Esophagus squamous epithelium (tissue), 5 donors: ENCODE data around the gene FLNA. TPM values are rescaled to one million over a fixed set of nuclear protein-coding genes. Genes with fewer than 3 reads are reported as not detected.

Experiments used
- DNase-seq: peaks from one replicate; lab custom pipeline; 2025; lab: John Stamatoyannopoulos, UW
- H3K27ac ChIP-seq, 4 donors: fragments of 200-600 bp; sonication (generic); one replicate each; pipeline ENCODE4 v1.5.1; 2016 to 2019; ENCODE audit warnings: mild to moderate bottlenecking in 1 of 4
- H3K27me3 ChIP-seq, 4 donors: fragments of 200-600 bp; sonication (generic); 1 replicate in 3 of 4; 2 replicates in 1 of 4; pipeline versions ENCODE4 v1.5.1 to v1.6.0; 2017 to 2021; ENCODE audit warnings: antibody characterized with exemption in 1 of 4
- H3K36me3 ChIP-seq, 3 donors: fragments of 200-600 bp; sonication (generic); one replicate each; pipeline ENCODE4 v1.5.1; 2016 to 2019
- H3K4me1 ChIP-seq, 3 donors: fragments of 200-600 bp; sonication (generic); one replicate each; pipeline ENCODE4 v1.5.1; 2017 to 2019
- H3K4me3 ChIP-seq, 4 donors: fragments of 200-600 bp; sonication (generic); 1 replicate in 3 of 4; 2 replicates in 1 of 4; pipeline ENCODE4 v1.5.1; 2016 to 2019; ENCODE audit warnings: mild to moderate bottlenecking in 2 of 4, moderate library complexity in 1 of 4
- H3K9me3 ChIP-seq, 3 donors: fragments of 200-600 bp; sonication (generic); one replicate each; pipeline ENCODE4 v1.5.1; 2016 to 2019
- POLR2A ChIP-seq, 4 donors: fragments of 450-650 bp; IDR thresholded peaks; one replicate each; pipeline ENCODE4 v1.6.1; 2017; ENCODE audit warnings: antibody characterized with exemption in 4 of 4, mild to moderate bottlenecking in 4 of 4, moderate library complexity in 3 of 4
- WGBS, 2 donors: methylation state at CpG; one replicate each; pipeline ENCODE4 v1.1.5; 2018; 5-methylcytosine and 5-hydroxymethylcytosine counted together
- intact Hi-C: fragments of 100-400 bp; cut with DNase I; formaldehyde crosslinking; loops from one replicate; pipeline ENCODE4 v1.15.0; 2022
- total RNA-seq, 4 donors: library from RNA; depleted of rRNA; stranded (reverse); fragments of >200 nt; gene quantifications; one replicate each; pipeline ENCODE4 v1.1.0, GENCODE V29; 2016
- TF ChIP-seq, protein P1 (sequence below), 6 experiments: fragments of 450-650 bp in 4 of 6; fragments of 200-600 bp in 2 of 6; sonication (generic) in 2 of 6; IDR thresholded peaks; one replicate each; pipeline ENCODE4 v1.5.1; 2016 to 2019; ENCODE audit warnings: antibody characterized with exemption in 6 of 6, mild to moderate bottlenecking in 4 of 6, moderate library complexity in 4 of 6
- donor health status: DM: yes; HTN: yes; CAD: no.

The FLNA gene
- total RNA-seq, 4 donors from 2014 or later: 290 to 1,242 (median 582) TPM

DNA sequence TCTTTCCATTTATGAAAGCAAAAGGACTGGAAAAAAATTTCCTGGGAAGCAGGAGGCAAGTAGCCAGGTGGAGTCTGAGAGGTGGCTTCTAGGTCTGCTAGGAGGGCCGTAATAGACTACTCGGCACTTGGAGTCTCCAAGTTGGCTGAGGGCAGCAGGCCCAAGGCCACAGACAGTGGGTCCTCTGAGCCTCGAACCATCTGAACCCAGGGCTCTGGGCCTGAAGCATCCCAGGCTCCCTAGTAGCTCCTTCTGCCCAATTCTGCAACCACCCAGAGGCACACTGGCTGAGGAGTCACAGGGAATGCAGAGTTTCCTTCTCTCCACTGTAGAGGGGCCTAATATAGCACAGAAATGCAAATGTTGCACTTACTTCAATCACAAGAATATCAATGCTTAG is 59.0 kb downstream of the FLNA start:
- 87% methylated on average over 3 of the region's 3 CpGs; no CpG with 5 or more reads in 1 of the 2 donors for WGBS, 2 donors
- Histone ChIP-seq H3K9me3 (no peaks in the 10 kb centered on the region), H3K4me3 (no peak overlapping the region), H3K36me3 (no peaks in the 10 kb centered on the region), H3K27ac (no peak overlapping the region), H3K4me1 (no peaks in the 10 kb centered on the region), H3K27me3 (no peaks in the 10 kb centered on the region)
- TF ChIP-seq, protein P1, sequence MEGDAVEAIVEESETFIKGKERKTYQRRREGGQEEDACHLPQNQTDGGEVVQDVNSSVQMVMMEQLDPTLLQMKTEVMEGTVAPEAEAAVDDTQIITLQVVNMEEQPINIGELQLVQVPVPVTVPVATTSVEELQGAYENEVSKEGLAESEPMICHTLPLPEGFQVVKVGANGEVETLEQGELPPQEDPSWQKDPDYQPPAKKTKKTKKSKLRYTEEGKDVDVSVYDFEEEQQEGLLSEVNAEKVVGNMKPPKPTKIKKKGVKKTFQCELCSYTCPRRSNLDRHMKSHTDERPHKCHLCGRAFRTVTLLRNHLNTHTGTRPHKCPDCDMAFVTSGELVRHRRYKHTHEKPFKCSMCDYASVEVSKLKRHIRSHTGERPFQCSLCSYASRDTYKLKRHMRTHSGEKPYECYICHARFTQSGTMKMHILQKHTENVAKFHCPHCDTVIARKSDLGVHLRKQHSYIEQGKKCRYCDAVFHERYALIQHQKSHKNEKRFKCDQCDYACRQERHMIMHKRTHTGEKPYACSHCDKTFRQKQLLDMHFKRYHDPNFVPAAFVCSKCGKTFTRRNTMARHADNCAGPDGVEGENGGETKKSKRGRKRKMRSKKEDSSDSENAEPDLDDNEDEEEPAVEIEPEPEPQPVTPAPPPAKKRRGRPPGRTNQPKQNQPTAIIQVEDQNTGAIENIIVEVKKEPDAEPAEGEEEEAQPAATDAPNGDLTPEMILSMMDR (IDR thresholded peaks at IDR 0.05): no peak
- TF ChIP-seq POLR2A (IDR thresholded peaks at IDR 0.05): no peak
- intact Hi-C loops: no loop called here
- no peak for DNase-seq

DNA sequence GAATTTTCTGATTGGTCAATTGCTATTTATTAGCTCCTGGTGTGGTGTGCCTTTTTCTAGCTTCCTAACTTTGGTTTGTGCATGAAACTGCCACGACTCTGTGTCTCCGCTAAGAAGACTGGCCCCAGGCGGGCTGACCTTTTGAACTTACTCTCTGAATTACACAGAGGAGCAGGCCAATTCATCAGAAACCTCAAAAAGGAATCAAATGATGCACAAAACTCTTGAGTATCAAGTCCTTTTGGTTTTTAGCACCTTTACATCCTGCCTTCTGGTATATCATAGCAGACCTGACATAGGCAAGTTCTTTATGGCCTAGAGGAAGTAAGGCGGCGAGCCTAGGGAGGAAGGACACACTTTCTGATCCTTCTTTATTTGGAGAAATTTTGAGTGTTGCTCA is 61.3 kb downstream of the FLNA start:
- no peak overlapping the region for H3K27ac ChIP-seq
- H3K36me3 ChIP-seq: no peaks in the 10 kb centered on the region
- H3K27me3 ChIP-seq: no peaks in the 10 kb centered on the region
- H3K9me3 ChIP-seq: no peaks in the 10 kb centered on the region
- no peak for DNase-seq
- no peaks in the 10 kb centered on the region for H3K4me1 ChIP-seq
- intact Hi-C loops: no loop called here
- H3K4me3 ChIP-seq: no peak overlapping the region
- TF ChIP-seq, protein P1 (IDR thresholded peaks at IDR 0.05): no peak
- WGBS, 2 donors: 54 to 100% methylated on average over 2 to 5 of the region's 5 CpGs

DNA sequence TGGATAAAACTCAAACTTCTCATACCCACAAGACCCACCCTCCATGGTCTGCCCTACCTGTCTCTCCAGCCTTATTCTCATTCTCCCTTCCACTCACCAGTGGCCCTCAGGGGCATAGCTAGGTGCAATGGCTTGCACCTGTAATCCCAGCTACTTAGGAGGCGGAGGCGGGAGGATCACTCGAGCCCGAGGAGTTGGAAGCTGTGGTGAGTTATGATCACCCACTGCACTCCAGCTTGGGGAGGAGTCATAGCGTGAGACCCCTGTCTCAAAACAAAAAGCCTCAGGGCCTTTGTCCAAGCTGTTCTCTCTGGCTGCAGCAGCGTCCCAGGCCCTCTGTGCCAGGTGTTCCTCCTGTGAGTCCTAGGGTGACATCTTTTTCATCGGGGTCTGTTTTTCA is 62.3 kb downstream of the FLNA start:
- H3K4me3 ChIP-seq: no peak overlapping the region
- 73 to 76% methylated on average over 5 to 7 of the region's 7 CpGs for WGBS, 2 donors
- no peaks in the 10 kb centered on the region for H3K36me3 ChIP-seq
- H3K27ac ChIP-seq: no peak overlapping the region
- TF ChIP-seq POLR2A (IDR thresholded peaks at IDR 0.05): no peak
- TF ChIP-seq, protein P1 (IDR thresholded peaks at IDR 0.05): no peak
- no peaks in the 10 kb centered on the region for H3K4me1 ChIP-seq
- no peaks in the 10 kb centered on the region for H3K27me3 ChIP-seq
- no peak for DNase-seq
- H3K9me3 ChIP-seq: no peaks in the 10 kb centered on the region
- intact Hi-C loops: no loop called here

DNA sequence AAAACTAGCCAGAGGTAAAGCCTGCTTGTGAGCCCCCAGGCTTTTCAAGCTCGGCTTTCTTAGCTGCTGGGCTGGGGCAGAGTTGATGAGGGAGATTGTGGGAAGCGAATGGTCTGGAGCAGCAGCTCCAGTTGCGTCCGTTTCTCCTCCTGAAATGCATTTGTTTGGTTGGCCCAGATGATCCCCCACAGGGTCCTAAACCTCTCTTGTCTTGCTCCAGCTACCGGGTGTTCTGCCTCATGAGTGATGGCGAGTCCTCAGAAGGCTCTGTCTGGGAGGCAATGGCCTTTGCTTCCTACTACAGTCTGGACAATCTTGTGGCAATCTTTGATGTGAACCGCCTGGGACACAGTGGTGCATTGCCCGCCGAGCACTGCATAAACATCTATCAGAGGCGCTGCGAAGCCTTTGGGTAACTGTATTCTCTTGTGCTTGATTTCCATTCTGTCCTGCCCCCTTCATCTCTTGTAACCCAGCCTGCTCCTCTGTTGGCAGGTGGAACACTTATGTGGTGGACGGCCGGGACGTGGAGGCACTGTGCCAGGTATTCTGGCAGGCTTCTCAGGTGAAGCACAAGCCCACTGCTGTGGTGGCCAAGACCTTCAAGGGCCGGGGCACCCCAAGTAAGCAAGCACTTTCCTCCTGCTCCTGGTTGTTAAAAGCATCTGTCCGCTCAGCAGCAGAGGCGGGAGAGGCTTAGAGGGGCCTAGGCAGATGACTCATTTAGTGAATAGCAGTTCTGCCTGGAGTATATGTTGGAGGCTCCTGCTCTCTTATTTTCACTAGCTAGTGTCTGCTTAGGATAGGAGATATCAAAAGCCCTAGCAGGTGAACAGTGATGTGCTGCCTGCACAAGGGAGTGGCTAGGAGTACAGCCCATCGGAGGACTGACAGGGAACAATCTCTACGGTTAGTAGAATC is 63.6 kb downstream of the FLNA start:
- Histone ChIP-seq H3K4me3 (no peak overlapping the region), H3K27ac (no peak overlapping the region), H3K4me1 (no peaks in the 10 kb centered on the region), H3K27me3 (no peaks in the 10 kb centered on the region), H3K9me3 (no peaks in the 10 kb centered on the region), H3K36me3 (no peaks in the 10 kb centered on the region)
- DNase-seq: no peak
- TF ChIP-seq POLR2A (IDR thresholded peaks at IDR 0.05): no peak
- TF ChIP-seq, protein P1 (IDR thresholded peaks at IDR 0.05): no peak
- intact Hi-C loops: no loop called here
- 72 to 80% methylated on average over 1 to 10 of the region's 19 CpGs for WGBS, 2 donors

DNA sequence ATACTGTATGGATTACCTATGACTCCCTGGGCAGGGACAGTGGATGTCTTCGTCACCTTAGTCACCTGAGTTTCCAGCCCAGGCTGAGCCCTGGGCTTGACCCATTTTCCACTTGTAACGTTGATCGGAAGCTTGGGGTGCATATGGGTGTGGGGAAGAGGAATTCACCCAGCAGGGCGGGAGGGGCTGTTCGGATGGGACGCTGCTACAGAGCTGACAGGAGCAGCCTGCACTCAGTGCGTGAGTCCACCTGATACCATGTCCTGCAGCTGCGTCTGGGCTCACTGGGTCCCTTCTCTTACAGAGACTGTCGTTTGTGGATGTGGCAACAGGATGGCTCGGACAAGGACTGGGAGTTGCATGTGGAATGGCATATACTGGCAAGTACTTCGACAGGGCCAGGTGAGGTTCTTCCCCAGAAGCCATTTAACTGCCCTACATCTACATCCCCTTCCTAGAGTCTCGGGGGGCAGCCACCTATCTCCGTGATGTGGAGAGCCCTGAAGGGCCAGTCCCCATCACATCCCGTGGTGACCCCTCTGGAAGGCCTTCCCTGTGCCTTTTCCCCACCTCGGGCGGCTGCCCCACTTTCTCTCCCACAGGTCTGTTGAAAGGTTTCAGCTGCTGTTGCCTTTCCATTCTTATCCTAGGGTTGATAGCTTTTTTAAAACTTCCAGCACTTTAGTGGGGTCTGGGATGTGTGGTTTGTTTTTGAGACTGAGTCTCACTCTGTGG is 65.2 kb downstream of the FLNA start:
- TF ChIP-seq, protein P1 (IDR thresholded peaks at IDR 0.05): no peak
- TF ChIP-seq POLR2A (IDR thresholded peaks at IDR 0.05): no peak
- Histone ChIP-seq H3K36me3 (no peaks in the 10 kb centered on the region), H3K9me3 (no peaks in the 10 kb centered on the region), H3K27ac (no peak overlapping the region), H3K27me3 (no peaks in the 10 kb centered on the region), H3K4me3 (no peak overlapping the region), H3K4me1 (no peaks in the 10 kb centered on the region)
- intact Hi-C loops: no loop called here
- DNase-seq: no peak
- WGBS, 2 donors: 60 to 82% methylated on average over 1 to 14 of the region's 16 CpGs
